Cardiac fibroblast (primary cell): ENCODE data around the gene ESYT1.

Experiments used
- DNase-seq, 2 donors: peaks; one replicate each; pipeline versions ENCODE4 v3.0.0 to v3.0.0-alpha.2; 2010; ENCODE audit warnings: low read depth in 2 of 2
- H3K4me3 ChIP-seq, 2 donors: replicated peaks in 1 of 2; 1 replicate in 1 of 2; 2 replicates in 1 of 2; pipeline ENCODE4 v1.5.1; 2011; ENCODE audit warnings: low read depth in 2 of 2, low read length in 2 of 2, mild to moderate bottlenecking in 2 of 2, moderate library complexity in 1 of 2
- TF ChIP-seq, protein P1 (sequence below): IDR thresholded peaks from one replicate; pipeline ENCODE4 v1.5.1; 2011; ENCODE audit warnings: low read depth, mild to moderate bottlenecking, low read length, inconsistent platforms

ESYT1 gene

DNA sequence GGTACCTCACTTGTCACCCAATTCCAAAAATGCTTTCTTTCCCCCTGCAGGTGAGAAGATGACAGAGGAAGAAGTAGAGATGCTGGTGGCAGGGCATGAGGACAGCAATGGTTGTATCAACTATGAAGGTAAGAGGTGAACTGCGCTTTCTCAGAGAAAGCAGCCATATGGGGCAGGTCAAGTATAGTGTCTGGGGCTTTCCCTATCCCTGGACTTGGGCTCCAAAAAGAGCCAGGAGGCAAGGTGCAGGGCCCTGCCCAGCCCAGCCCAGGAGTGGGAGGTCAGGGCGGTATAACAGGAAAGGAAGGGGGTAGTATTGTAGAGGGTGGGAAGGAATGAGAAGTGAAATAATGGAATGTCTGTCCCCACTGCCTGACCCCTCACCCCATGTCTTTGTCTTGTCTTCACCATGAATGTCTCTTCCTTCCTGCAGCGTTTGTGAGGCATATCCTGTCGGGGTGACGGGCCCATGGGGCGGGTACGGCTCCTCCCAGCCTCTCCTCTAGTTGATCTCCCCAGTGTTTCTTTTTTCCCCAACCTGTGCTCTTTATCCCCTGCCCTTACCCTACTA, 32.2 kb downstream of the ESYT1 start:
- H3K4me3 ChIP-seq = peak overlapping the region; percentile 93 to 98
- TF ChIP-seq, protein P1, sequence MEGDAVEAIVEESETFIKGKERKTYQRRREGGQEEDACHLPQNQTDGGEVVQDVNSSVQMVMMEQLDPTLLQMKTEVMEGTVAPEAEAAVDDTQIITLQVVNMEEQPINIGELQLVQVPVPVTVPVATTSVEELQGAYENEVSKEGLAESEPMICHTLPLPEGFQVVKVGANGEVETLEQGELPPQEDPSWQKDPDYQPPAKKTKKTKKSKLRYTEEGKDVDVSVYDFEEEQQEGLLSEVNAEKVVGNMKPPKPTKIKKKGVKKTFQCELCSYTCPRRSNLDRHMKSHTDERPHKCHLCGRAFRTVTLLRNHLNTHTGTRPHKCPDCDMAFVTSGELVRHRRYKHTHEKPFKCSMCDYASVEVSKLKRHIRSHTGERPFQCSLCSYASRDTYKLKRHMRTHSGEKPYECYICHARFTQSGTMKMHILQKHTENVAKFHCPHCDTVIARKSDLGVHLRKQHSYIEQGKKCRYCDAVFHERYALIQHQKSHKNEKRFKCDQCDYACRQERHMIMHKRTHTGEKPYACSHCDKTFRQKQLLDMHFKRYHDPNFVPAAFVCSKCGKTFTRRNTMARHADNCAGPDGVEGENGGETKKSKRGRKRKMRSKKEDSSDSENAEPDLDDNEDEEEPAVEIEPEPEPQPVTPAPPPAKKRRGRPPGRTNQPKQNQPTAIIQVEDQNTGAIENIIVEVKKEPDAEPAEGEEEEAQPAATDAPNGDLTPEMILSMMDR = no peak
- DNase-seq = peak; percentile 56 to 68

DNA sequence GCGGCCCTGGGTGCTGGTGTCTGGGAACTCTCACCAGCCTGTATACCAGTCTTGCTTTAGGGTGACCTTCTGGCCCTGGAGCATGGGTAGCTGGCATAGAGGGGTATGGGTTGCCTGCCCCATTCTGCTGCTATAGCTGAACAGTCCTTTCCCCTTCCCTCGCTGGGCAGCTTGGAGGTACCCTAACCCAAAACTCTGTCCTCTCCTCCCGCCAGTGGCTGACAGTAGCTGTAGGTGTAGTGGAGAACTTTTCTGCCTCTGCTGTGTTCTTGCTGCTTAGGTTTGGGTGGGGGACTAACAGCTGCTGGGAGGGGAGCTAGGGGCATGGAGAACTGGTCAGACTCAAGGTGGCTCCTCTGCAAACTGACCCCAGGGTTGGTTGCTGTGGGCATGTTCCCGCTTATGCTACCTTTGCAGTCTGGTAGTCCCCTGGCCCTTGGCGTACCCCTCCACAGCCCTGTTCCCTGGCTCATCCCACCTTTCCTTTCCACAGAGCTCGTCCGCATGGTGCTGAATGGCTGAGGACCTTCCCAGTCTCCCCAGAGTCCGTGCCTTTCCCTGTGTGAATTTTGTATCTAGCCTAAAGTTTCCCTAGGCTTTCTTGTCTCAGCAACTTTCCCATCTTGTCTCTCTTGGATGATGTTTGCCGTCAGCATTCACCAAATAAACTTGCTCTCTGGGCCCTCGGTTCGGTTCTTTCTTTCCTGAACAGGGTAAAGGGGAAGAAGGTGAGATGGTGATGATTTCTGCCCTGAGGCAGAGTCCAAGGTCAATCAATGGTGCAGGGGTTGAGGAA, 33.0 kb downstream of the ESYT1 start:
- no peak for DNase-seq
- H3K4me3 ChIP-seq = peak overlapping the region; percentile 93 to 98
- TF ChIP-seq, protein P1 = no peak

DNA sequence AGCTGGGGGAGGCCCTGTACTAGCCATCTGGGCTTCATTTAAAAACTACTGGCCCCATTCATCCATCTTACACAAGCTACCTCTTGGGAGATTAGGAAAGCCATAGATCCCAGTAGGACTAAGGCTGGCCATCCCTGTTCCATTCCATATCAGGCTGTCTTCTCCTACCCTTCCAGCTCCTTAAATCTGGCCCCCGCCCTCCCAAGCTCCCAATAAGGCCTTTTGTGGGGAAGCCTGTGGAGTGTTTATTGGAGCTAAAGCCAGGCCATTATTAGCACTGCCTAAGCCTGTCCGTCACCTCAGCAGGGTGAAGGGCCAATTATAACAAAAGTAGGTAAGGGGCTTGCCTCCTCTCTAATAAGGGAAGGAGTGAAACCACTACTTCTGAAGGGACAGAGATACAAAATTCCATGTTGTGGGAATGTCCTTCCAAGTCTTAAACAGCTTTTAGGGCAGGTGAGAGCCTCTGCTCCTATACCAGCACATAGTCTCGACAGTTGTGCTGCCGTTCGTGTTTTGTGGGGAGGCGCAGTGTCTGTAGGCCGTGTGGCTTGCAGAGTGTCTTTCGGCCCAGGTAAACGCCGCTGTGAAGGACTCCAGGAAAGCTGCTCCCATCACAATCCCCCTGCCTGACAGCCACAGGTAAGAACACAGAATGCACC, 33.8 kb downstream of the ESYT1 start:
- TF ChIP-seq, protein P1 = no peak
- no peak overlapping the region for H3K4me3 ChIP-seq
- DNase-seq = peak in 1 of 2 donors; percentile 9

DNA sequence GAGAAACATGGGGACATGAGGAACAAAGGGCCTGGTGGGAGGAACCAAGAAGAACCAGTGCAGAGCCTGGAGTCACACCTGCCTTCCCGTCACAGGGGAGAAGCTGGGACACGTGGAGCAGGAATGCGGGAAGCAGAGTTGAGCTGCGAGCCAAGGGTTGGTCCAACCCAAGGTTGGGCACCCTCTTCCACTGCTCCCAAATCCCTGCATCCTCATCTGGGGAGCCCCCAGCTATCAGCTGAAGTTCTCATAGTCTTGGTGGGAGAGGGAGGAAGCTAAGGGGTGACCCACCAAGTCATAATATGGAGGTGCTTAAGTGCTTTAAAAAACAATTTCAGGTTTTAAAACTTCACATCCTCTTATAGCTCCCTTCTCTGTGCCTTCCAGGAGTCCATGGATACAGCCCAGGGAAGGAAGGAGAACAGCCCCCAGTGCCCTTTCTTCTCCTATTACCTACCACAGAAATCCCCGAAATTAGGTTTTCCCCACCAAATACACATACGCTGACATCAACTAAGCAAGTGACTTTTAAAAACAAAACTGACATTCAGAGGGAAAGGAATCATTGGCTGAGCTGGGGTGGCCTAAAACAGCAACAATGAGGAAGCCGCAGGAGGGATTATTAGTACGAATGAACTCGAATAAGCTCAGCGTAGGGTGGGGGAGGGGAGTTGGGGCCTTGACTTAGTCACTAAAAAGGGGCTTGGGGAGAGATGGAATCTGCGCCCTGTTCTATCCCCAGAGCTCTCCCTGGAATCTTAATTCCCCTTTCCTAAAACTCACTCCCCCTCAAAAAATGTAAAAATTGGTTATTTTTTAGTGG, 34.6 kb downstream of the ESYT1 start:
- DNase-seq = peak in 1 of 2 donors; percentile 37
- TF ChIP-seq, protein P1 = no peak
- no peak overlapping the region for H3K4me3 ChIP-seq

DNA sequence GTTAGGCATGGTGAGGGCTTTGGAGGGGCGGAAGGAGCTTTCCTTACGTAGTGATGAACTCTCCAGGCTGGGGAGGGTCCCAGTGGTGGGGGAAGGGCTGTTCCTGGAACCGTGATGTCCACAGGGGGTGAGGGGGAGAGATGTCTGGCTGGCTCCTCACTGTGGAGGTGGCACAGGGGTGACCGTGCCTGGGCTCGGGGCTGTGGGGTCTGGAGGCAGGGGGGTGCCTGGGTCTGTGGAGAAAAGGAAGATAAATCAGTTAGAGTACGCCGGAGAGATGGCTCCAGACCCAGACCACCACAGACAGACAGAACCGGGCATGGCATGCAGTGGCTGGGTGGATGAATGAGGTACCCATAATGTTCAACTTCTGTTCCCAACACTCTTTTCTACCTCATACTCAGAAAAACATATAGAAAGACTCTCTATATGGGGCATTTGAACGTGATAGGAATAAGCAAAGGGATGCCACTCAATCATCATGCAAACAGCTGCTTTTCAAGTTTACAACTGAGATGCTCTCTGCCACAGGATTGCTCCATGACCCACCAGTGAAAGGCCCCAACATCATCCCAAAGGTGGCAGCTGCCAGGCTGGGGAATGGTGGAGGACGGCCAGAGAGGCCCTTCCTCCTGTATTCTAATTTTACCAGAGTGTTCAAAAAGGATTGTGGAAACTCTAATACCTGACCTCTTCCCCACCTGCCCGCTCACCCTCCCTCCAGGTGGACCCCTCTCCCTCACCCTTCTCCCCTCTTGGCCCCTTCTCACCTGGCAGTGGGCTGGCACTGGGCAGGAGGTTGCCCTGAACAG, 35.7 kb downstream of the ESYT1 start:
- H3K4me3 ChIP-seq = no peak overlapping the region
- peak; percentile 16 to 28 for DNase-seq
- TF ChIP-seq, protein P1 = no peak

DNA sequence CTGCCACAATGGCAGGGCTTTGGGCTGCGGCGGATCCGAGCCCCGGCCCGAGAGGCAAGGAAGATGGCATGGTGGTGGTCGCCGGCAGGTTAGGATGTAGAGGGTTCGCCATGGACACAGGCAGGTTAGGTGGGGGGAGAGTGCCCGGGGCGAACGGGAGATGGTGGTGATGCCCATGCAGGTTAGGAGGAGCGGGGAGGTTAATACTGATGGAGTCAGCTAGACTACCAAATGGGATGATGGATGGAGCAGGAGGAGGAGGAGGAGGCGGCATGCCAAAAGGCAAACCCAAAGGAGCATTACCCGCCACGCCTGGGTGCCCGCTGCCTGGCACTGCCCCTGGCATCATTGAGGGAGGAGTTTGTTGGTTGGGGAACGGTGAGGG, 36.3 kb downstream of the ESYT1 start:
- H3K4me3 ChIP-seq = no peak overlapping the region
- TF ChIP-seq, protein P1 = no peak
- DNase-seq = peak in 1 of 2 donors; percentile 15
